Measurements from ENCODE around the gene DHX30.

- peak; percentile 43 for TF ChIP-seq CTCF (conservative IDR thresholded peaks at IDR 0.05; ENCODE audit: low read length)
- TF ChIP-seq EZH2phosphoT487 (IDR thresholded peaks at IDR 0.05; ENCODE audit: borderline replicate concordance, low read depth, low read length), result no peak
These were observed 52.0 kb downstream of the DHX30 start for GRCh38 chr3:47854720-47855455.
